Uterus (tissue), 4 donors: ENCODE data around the gene PLXNC1. TPM values are rescaled to one million over a fixed set of nuclear protein-coding genes. Genes with fewer than 3 reads are reported as not detected.
A peak's percentile ranks its signal among the peaks of the same experiment; 100 is the strongest.

ENCODE experiments used
- DNase-seq, 2 donors: peaks; one replicate each; pipeline ENCODE4 v3.0.0-alpha.2; 2019 to 2020
- H3K27ac ChIP-seq, 2 donors: fragments of 200-600 bp; sonication (generic); 1 replicate in 1 of 2; 2 replicates in 1 of 2; pipeline ENCODE4 v1.5.1; 2016 to 2018
- H3K27me3 ChIP-seq, 2 donors: fragments of 200-600 bp; sonication (generic); one replicate each; pipeline ENCODE4 v1.5.1; 2018 to 2019; ENCODE audit warnings: control low read depth in 1 of 2
- H3K36me3 ChIP-seq, 2 donors: fragments of 200-600 bp; sonication (generic); one replicate each; pipeline ENCODE4 v1.5.1; 2019; ENCODE audit warnings: control low read depth in 1 of 2
- H3K4me1 ChIP-seq, 2 donors: fragments of 200-600 bp; sonication (generic); one replicate each; pipeline ENCODE4 v1.5.1; 2018 to 2019; ENCODE audit warnings: control low read depth in 1 of 2
- H3K4me3 ChIP-seq, 2 donors: fragments of 200-600 bp; sonication (generic); 1 replicate in 1 of 2; 2 replicates in 1 of 2; pipeline ENCODE4 v1.5.1; 2018 to 2019; ENCODE audit warnings: mild to moderate bottlenecking in 1 of 2
- H3K9me3 ChIP-seq, 2 donors: fragments of 200-600 bp; sonication (generic); one replicate each; pipeline ENCODE4 v1.5.1; 2019; ENCODE audit warnings: control low read depth in 1 of 2
- POLR2A ChIP-seq, 2 donors: fragments of 450-650 bp; IDR thresholded peaks; one replicate each; pipeline ENCODE4 v1.6.1; 2016; ENCODE audit warnings: antibody characterized with exemption in 2 of 2, mild to moderate bottlenecking in 1 of 2, moderate library complexity in 1 of 2
- intact Hi-C: fragments of 100-400 bp; cut with DNase I; formaldehyde crosslinking; loops from one replicate; pipeline ENCODE4 v1.15.1; 2023; ENCODE audit warnings: low total_unique reads
- total RNA-seq, 4 donors: library from RNA; depleted of rRNA in 3 of 4; stranded (reverse); fragments of >200 nt in 3 of 4; gene quantifications; one replicate each; pipeline versions ENCODE4 v1.1.0 to v1.2.4, GENCODE V29; 2014 to 2023
- TF ChIP-seq, protein P1 (sequence below), 4 experiments: fragments of 200-600 bp in 2 of 4; fragments of 450-650 bp in 2 of 4; sonication (generic) in 2 of 4; IDR thresholded peaks; one replicate each; pipeline ENCODE4 v1.5.1; 2016 to 2019; ENCODE audit warnings: antibody characterized with exemption in 4 of 4, mild to moderate bottlenecking in 2 of 4, moderate library complexity in 1 of 4
- donor health status: DM: yes; HTN: yes; CAD: no.

Gene PLXNC1
- total RNA-seq, 4 donors from 2014 or later: 11.6 to 23.8 (median 16.3) TPM

DNA sequence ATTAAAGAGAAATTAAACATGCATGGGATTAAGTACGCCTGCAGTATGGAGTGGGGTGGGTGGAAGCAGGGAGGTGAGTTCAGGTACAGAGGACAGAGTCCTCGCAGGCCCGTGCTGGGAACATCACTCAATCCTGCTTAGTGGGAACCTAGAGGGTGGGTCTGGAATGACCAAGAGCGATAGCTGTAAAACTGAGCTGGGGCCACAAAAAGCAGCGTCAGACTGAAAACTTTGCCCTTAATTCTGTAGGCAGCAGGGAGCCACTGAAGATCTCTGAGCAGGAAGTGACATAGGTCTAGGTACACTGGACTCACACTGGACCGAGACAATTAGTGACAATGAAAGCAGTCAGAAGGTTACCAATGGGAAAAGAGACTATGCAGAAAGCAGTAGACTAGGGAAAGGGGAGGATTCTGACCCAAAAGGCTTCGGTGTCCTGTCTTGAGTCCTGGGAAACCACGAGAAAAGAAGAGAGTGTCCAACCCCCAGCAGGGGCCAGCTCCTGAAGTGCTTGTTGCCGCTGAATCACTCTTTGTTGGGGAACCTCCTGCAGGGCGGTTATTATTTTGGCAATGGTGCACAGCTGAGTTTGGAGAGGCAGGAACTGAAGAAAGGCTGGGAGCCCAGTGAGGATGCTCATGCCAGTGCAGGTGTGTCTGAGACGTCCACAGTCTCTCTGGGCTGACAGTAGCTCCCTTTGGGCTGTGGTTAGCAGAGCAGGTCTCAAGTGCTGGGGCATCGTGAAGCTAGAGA, 97.4 kb downstream of the PLXNC1 start:
- intact Hi-C loops: no loop called here
- Histone ChIP-seq H3K27me3 (no peaks in the 10 kb centered on the region), H3K36me3 (no peaks in the 10 kb centered on the region), H3K4me3 (no peak overlapping the region), H3K4me1 (no peaks in the 10 kb centered on the region), H3K9me3 (no peaks in the 10 kb centered on the region), H3K27ac (no peak overlapping the region)
- TF ChIP-seq, protein P1, sequence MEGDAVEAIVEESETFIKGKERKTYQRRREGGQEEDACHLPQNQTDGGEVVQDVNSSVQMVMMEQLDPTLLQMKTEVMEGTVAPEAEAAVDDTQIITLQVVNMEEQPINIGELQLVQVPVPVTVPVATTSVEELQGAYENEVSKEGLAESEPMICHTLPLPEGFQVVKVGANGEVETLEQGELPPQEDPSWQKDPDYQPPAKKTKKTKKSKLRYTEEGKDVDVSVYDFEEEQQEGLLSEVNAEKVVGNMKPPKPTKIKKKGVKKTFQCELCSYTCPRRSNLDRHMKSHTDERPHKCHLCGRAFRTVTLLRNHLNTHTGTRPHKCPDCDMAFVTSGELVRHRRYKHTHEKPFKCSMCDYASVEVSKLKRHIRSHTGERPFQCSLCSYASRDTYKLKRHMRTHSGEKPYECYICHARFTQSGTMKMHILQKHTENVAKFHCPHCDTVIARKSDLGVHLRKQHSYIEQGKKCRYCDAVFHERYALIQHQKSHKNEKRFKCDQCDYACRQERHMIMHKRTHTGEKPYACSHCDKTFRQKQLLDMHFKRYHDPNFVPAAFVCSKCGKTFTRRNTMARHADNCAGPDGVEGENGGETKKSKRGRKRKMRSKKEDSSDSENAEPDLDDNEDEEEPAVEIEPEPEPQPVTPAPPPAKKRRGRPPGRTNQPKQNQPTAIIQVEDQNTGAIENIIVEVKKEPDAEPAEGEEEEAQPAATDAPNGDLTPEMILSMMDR (IDR thresholded peaks at IDR 0.05): no peak
- no peak for TF ChIP-seq POLR2A (IDR thresholded peaks at IDR 0.05)
- no peak for DNase-seq

DNA sequence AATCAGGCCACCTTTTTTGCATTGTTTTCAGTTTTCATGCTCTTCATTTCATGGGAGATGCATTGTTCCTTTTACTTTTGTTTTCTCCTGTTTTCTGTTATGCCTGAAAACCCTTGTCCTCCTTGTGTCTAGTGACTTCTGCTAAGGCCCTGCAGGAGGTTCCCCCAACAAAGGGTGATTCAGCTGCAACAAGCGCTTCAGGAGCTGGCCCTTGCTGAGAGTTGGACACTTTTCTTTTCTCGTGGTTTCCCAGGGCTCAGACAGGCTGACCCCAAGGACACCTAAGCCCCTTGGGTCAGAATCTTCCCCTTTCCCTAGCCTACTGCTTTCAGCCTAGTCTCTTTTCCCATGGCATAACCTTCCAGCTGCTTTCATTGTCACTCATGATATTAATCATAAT, 98.9 kb downstream of the PLXNC1 start:
- no peak for TF ChIP-seq POLR2A (IDR thresholded peaks at IDR 0.05)
- TF ChIP-seq, protein P1 (IDR thresholded peaks at IDR 0.05): no peak
- H3K4me1 ChIP-seq: no peaks in the 10 kb centered on the region
- no peaks in the 10 kb centered on the region for H3K27me3 ChIP-seq
- DNase-seq: no peak
- no peak overlapping the region for H3K4me3 ChIP-seq
- H3K9me3 ChIP-seq: no peaks in the 10 kb centered on the region
- no peaks in the 10 kb centered on the region for H3K36me3 ChIP-seq
- no peak overlapping the region for H3K27ac ChIP-seq
- intact Hi-C loops: no loop called here

DNA sequence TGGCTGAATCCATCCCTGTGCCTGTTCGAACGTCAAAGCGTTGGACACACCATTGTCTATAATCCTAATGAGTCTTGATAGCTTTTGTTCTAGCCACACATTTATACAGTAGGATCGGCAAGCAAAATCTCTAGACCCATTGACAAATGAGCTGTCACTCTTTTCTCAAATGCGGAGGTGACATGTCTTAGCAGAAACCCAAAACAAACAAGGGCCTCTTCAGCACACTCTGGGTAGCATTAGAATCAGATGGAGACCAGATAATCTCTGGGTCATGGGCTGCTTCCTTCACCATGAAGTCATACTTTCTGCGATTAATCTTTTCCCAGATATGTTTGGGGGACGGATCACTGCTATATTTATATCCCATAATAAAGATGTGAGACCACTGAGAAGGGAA, 100.2 kb downstream of the PLXNC1 start:
- Histone ChIP-seq H3K9me3 (no peaks in the 10 kb centered on the region), H3K4me1 (no peaks in the 10 kb centered on the region), H3K27ac (no peak overlapping the region), H3K27me3 (no peaks in the 10 kb centered on the region), H3K4me3 (no peak overlapping the region), H3K36me3 (no peaks in the 10 kb centered on the region)
- TF ChIP-seq, protein P1 (IDR thresholded peaks at IDR 0.05): no peak
- TF ChIP-seq POLR2A (IDR thresholded peaks at IDR 0.05): no peak
- intact Hi-C loops: no loop called here
- DNase-seq: no peak

DNA sequence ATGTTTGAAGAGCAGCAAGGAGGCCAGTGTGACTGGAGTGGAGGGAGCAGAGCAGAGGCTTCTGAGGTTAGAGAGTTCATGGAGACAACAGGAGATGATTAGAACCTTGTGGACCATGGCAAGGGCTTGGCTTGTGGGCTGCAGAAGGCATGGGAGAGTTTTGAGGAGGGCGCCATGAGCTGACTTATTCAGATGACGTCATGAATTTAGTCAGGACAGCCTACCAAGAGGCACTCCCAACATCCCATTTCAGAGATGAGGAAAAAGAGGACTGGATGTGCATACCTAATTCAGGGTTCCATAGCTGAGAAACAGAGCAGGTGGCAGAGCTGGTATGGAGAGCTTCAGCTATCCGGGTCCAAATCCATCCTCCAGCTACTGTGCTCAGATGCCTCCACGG, 101.8 kb downstream of the PLXNC1 start:
- intact Hi-C loops: no loop called here
- no peak for DNase-seq
- Histone ChIP-seq H3K9me3 (no peaks in the 10 kb centered on the region), H3K27ac (no peak overlapping the region), H3K36me3 (no peaks in the 10 kb centered on the region), H3K4me3 (no peak overlapping the region), H3K27me3 (no peaks in the 10 kb centered on the region), H3K4me1 (no peaks in the 10 kb centered on the region)
- TF ChIP-seq, protein P1 (IDR thresholded peaks at IDR 0.05): no peak
- no peak for TF ChIP-seq POLR2A (IDR thresholded peaks at IDR 0.05)

DNA sequence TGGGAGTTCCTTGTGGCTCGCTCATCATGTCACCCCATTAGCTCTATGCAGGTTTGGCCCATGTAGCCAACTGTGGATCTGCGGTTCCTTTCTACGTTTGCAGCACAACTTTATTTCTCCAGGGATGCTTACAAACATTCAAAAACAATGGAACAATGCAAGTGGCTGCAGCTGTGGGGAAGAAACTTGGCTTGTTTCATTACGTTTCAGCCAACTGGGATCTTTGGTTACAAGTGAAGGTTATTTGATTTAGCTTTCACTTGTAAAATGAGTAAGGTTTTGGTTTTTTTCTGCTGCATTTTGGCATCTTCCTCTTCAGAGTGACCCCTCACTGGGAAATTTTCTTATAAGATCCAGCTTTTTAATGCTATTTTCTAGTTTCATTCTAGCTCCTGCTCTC, 105.9 kb downstream of the PLXNC1 start:
- no peak for DNase-seq
- H3K36me3 ChIP-seq: no peaks in the 10 kb centered on the region
- intact Hi-C loops: no loop called here
- no peaks in the 10 kb centered on the region for H3K9me3 ChIP-seq
- H3K27me3 ChIP-seq: no peaks in the 10 kb centered on the region
- no peaks in the 10 kb centered on the region for H3K4me1 ChIP-seq
- peak overlapping the region in 1 of 2 donors; percentile 15 for H3K27ac ChIP-seq
- TF ChIP-seq POLR2A (IDR thresholded peaks at IDR 0.05): no peak
- TF ChIP-seq, protein P1 (IDR thresholded peaks at IDR 0.05): no peak
- H3K4me3 ChIP-seq: no peak overlapping the region
